GM21381 (cell line): ENCODE results near the gene HRH3.

Experiments
- ATAC-seq: cut with Tn5 transposase; IDR thresholded peaks from one replicate; pipeline ENCODE4 v1.9.1; 2021; ENCODE audit warnings: mild to moderate bottlenecking, moderate library complexity; ENCODE audit not compliant: unreplicated experiment

The HRH3 gene

GRCh38 chr20:62201173-62202082 is 18.6 kb downstream of the HRH3 start:
- ATAC-seq, result peak; percentile 62

DNA sequence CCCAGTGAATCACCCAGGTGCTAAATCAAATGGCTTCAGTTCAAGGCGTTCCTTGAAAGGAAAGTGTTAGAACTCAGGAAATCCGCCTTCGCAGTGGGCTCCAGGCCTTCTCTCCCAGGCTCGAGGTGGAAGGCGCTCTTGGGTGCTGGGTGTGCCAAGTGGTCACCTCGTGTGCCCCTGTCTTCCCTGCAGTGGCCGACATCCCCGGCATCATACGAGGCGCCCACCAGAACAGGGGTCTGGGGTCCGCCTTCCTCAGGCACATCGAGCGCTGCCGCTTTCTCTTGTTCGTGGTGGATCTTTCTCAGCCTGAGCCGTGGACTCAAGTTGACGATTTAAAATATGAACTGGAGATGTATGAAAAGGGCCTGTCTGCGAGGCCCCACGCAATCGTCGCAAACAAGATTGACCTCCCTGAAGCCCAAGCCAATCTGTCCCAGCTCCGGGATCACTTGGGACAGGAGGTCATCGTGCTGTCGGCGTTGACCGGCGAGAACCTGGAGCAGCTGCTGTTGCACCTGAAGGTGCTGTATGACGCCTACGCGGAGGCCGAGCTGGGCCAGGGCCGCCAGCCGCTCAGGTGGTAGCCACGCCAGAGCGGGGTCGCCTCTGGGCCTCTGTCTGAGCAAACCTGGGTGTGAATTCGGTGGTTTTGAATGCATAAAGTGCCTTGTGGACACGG is 19.4 kb downstream of the HRH3 start:
- ATAC-seq, result no peak

GRCh38 chr20:62198931-62199330 is 21.1 kb downstream of the HRH3 start:
- no peak for ATAC-seq

GRCh38 chr20:62198496-62198895 is 21.6 kb downstream of the HRH3 start:
- no peak for ATAC-seq

- ATAC-seq, result no peak
These were observed 22.3 kb downstream of the HRH3 start for GRCh38 chr20:62197801-62198200.

GRCh38 chr20:62197311-62197710 is 22.8 kb downstream of the HRH3 start:
- ATAC-seq, result no peak

DNA sequence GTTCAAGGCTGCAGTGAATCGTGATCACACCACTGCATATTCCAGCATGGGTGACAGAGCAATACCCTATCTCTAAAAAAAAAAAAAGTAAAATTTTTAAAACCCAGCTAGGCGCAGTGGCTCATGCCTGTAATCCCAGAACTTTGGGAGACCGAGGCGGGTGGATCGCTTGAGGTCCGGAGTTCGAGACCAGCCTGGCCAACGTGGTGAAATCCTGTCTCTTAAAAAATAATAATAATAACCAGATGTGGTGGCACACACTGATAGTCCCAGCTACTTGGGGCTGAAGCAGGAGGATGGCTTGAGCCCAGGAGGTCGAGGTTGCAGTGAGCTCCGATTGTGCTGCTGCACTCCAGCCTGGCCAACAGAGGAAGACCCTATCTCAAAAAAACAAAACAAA is 23.8 kb downstream of the HRH3 start:
- no peak for ATAC-seq

DNA sequence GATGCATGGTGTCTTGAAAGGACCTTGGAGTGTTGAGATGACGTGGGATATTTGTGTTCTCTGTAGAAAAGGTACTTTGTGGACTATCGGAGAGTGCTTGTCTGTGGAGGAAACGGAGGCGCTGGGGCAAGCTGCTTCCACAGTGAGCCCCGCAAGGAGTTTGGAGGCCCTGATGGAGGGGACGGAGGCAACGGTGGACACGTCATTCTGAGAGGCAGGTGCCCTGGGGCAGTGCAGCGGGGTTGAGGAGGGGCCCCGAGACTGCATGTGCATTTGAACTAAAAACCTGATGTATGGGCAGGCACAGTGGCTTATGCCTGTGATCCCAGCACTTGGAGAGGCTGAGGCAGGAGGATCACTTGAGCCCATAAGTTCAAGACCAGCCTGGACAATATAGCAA is 24.3 kb downstream of the HRH3 start:
- ATAC-seq, result no peak

GRCh38 chr20:62195075-62195405 is 25.0 kb downstream of the HRH3 start:
- ATAC-seq, result no peak

DNA sequence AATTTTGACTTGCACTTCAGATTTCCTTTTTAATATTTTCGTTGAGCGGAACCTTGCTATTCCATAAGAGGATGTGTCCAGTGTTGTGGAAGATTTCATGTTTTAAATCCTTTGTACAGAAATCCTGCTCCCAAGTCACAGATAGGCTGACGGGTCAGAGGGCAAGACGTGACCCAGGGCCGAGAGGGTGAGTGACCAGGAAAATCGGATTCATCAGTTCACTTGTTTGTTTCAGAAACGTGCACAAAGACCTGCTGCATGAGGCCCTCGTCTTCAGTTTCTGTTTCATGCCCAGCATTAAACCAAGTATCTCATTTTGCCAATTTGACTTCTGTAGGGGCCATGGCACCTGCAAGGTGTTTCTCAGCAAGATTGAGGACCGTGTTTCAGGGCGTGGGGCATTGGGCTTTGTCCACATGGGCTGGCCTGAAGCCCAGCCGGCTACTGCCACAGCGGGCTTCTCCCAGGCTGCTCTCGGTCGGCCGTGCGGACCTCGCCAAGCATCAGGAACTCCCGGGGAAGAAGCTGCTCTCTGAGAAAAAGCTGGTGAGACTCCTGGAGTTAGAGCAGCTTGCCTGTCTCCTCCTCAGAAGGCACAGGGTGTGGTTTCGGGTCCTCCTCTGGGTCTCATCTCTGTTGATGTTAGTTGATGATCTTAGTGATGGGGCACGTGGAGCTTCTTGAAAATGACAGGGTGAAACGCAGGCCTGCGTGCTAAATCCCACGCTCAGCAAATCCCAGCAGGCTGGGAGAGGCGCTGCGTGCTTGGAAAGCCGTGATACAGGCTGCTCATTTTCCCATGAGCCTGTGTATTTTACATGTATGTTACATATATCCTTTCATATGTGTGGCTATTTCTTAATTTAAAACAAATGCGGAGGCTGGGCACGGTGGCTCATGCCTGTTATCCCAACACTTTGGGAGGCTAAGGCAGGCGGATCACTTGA is 26.7 kb downstream of the HRH3 start:
- no peak for ATAC-seq

GRCh38 chr20:62192635-62193034 is 27.4 kb downstream of the HRH3 start:
- no peak for ATAC-seq

DNA sequence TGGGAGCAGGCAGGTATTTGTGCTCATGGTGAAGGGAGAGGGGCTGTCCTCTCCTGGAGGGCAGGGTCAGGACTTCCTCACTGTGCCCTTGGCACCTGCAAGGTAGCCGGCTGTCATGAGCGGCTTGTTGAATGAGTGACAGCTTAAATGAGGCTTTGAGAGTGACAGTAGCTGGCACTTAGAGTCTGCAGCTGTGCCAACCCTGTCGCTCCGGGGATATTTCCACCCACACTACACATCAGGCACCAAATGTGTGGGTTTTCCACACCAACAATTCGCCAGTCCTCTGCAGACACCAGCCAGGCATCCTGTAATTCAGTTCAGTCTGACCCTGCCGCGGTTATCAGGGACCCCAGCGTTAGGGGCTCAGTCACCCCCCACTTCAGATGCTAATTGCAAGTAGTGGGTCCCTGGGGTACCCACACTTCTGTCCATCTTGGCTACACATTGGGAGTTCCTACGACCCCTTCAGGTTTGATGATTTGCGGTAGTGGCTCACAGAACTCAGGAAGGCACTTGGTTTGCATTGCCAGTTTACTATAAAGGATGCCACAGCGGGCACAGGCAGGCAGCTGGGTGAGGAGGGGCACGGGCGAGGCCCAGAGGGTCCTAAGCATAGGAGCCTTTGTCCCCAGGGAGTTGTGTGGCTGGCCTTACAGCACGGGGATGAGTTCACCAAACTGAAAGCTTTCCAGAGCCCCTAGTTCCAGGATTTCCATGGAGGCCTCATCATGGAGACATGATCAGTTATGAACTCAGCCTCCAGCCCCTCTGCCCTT is 28.1 kb downstream of the HRH3 start:
- ATAC-seq, result no peak

- ATAC-seq, result no peak
These were observed 29.3 kb downstream of the HRH3 start for GRCh38 chr20:62190639-62191411.

DNA sequence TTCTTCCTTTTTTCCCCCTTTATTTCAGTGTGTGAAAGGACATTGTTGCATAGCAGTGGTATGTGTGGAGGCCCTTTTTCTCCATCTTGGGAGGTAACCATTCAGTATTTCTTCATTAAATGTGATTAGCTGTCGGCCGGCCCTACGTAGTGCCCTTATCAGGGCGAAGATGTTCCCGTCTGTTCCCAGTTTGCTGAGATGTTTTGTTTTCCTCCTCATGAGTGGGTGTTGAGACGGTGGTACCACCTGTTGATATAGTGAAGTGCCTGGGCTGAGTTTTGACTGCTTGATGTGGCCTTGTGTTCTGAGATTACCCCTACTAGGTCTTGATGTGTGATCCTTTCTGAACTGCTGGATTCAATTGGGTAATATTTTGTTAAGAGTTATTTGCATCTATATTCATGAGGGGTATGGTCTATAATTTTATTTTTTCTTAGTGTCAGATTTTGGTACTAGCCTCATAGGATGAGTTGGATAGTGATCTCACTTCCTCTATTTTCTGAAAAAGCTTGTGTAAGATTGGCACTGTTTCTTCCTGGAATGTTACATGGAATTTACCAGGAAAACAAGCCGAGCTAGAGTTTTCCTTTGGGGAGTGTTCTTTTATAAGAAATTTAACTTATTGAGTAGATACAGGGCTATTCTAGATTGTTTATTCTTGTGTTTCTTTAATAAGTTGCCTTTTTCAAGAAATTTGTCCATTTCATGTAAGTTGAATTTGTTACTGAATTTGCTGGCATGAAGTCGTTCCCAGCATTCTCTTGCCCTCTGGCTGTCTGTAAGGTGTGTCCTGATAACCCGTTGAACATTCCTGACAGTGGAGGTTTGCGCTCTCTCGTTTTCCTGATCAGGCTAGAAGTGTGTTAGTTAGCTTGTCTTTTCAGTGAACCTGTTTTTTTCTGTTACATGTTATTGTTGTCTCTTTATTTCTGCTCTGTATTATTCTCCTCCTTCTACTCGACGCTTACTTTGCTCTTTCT is 32.9 kb downstream of the HRH3 start:
- no peak for ATAC-seq

GRCh38 chr20:62186096-62186426 is 34.0 kb downstream of the HRH3 start:
- no peak for ATAC-seq

DNA sequence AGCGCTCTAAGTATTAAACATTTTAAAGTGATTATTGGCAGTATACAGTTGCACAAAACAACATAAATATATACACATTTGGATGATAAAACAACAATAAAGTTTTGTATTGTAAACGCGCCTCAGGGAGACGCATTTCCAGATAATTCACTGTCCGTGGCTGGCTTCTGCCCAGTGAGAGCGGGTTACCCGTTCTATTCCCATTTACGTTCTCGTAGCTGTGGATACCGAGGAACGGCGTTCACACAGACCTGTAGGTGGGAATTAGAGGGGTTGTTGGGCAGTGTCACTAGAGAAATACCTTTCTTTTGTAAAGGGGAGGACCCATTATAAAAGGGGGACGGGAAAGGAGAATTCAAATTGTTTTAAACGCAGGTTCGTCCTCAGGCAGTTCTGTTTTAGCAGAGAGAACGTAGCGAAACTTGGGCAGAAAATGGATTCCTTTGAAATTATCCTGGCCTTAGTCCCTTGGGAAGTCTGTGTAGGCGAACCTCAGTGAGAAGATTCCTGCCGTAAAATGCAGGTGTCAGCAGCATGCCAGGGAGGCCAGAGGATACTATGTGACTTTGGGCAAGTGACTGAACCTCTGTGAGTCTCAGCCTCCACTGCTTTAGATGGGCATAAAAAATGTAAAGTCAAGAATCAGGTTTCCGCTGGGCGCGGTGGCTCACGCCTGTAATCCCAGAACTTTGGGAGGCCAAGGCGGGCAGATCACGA is 36.5 kb downstream of the HRH3 start:
- ATAC-seq, result no peak

- peak; percentile 95 for ATAC-seq
These were observed 37.3 kb downstream of the HRH3 start, which contains the start of gene MTG2 for GRCh38 chr20:62182469-62183425. Gene MTG2 (plus strand): TSS chr20:62183028. CDS start chr20:62193421, 10,393 bp downstream.
